ENCODE data around the gene TMED6. TPM values are rescaled to one million over a fixed set of nuclear protein-coding genes. Genes with fewer than 3 reads are reported as not detected.
"Not testable (repeated sequence)": the region's sequence is repeated elsewhere in the genome, so short reads cannot be mapped to it uniquely, and the experiment has no call there.

Gene TMED6
- total RNA-seq, 1 experiment from 2014 or later, result 0.59 TPM

DNA sequence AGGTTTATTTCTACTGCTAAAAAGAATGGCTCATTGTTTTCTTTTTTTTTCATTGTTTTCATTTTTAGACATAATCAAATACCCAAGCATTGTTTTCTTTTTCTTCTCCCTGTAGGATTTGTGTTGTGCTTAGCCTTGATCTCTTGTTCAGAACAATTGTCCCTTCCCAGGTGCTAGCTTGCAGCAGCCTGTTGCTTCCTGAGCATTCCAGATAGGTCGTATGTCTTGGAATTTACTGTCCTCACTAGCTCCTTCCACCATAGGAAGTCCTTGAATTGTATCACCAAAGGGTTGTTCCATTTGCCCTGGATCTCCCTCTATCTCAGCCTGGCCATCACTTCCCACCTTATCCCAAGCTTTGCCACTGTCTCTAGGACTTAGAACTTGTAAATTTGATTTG is 50.4 kb downstream of the TMED6 start:
- no peak overlapping the region for H3K4me3 ChIP-seq
- no peaks in the 10 kb centered on the region for H3K27me3 ChIP-seq (ENCODE audit: insufficient read depth, low read depth)
- no peaks in the 10 kb centered on the region for H3K36me3 ChIP-seq (ENCODE audit: low read depth)
- no peak for DNase-seq
- intact Hi-C loops (cut with micrococcal nuclease; ENCODE audit: unreplicated experiment), result no loop called here
- POLR2A ChIA-PET (ENCODE audit: unreplicated experiment), result no interaction called here
- no peaks in the 10 kb centered on the region for H3K79me2 ChIP-seq (ENCODE audit: low read depth)
- no peaks in the 10 kb centered on the region for H3K4me1 ChIP-seq (replicated peaks; ENCODE audit: insufficient read depth)
- no TSS peak for BruUV-seq (replicated peaks)
- no peaks in the 10 kb centered on the region for H3K9me3 ChIP-seq (ENCODE audit: insufficient read depth, low read depth)
- H4K20me1 ChIP-seq (ENCODE audit: insufficient read depth), result no peaks in the 10 kb centered on the region
- no peaks in the 10 kb centered on the region; the same call in 1 of the 2 replicates for H3F3A ChIP-seq (ENCODE audit: insufficient read depth, low read depth)
- TF ChIP-seq EZH2 (IDR thresholded peaks at IDR 0.05; ENCODE audit: low read depth), result no peak
- TF ChIP-seq, protein P1, sequence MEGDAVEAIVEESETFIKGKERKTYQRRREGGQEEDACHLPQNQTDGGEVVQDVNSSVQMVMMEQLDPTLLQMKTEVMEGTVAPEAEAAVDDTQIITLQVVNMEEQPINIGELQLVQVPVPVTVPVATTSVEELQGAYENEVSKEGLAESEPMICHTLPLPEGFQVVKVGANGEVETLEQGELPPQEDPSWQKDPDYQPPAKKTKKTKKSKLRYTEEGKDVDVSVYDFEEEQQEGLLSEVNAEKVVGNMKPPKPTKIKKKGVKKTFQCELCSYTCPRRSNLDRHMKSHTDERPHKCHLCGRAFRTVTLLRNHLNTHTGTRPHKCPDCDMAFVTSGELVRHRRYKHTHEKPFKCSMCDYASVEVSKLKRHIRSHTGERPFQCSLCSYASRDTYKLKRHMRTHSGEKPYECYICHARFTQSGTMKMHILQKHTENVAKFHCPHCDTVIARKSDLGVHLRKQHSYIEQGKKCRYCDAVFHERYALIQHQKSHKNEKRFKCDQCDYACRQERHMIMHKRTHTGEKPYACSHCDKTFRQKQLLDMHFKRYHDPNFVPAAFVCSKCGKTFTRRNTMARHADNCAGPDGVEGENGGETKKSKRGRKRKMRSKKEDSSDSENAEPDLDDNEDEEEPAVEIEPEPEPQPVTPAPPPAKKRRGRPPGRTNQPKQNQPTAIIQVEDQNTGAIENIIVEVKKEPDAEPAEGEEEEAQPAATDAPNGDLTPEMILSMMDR (conservative IDR thresholded peaks at IDR 0.05), result no peak
- H2AFZ ChIP-seq, result no peak overlapping the region
- no peak overlapping the region for H3K4me2 ChIP-seq
- H3K27ac ChIP-seq, result no peak overlapping the region
- CTCF ChIA-PET, result no interaction called here
- no peaks in the 10 kb centered on the region for H3K9me2 ChIP-seq (ENCODE audit: insufficient read depth)

GRCh38 chr16:69298261-69298660 is 53.3 kb downstream of the TMED6 start:
- BruUV-seq (replicated peaks), result no TSS peak
- Histone ChIP-seq H4K20me1 (ENCODE audit: insufficient read depth) (no peaks in the 10 kb centered on the region), H3K4me2 (no peak overlapping the region), H3K4me3 (no peak overlapping the region), H3K79me2 (ENCODE audit: low read depth) (no peaks in the 10 kb centered on the region), H3K9me3 (ENCODE audit: insufficient read depth, low read depth) (no peaks in the 10 kb centered on the region), H2AFZ (no peak overlapping the region), H3K27ac (no peak overlapping the region), H3K36me3 (ENCODE audit: low read depth) (no peaks in the 10 kb centered on the region), H3K27me3 (ENCODE audit: insufficient read depth, low read depth) (no peaks in the 10 kb centered on the region), H3K9me2 (ENCODE audit: insufficient read depth) (no peaks in the 10 kb centered on the region), H3F3A (ENCODE audit: insufficient read depth, low read depth) (no peaks in the 10 kb centered on the region), H3K4me1 (replicated peaks; ENCODE audit: insufficient read depth) (no peaks in the 10 kb centered on the region)
- CTCF ChIA-PET, result no interaction called here
- no peak for TF ChIP-seq EZH2 (IDR thresholded peaks at IDR 0.05; ENCODE audit: low read depth)
- TF ChIP-seq, protein P1 (conservative IDR thresholded peaks at IDR 0.05), result no peak
- POLR2A ChIA-PET (ENCODE audit: unreplicated experiment), result no interaction called here
- no peak for DNase-seq
- intact Hi-C loops (cut with micrococcal nuclease; ENCODE audit: unreplicated experiment), result no loop called here

DNA sequence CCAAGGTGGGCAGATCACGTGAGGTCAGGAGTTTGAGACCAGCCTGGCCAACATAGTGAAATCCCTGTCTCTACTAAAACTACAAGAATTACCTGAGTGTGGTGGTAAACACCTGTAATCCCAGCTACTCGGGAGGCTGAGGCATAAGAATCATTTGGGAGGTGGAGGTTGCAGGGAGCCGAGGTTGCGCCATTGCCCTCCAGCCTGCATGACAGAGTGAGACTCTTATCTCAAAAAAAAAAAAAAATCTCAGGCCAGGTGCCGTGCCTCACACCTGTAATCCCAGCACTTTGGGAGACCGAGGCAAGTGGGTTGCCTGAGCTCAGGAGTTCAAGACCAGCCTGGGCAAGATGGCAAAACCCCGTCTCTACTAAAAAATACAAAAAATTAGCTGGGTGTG is 54.8 kb downstream of the TMED6 start:
- intact Hi-C loops (cut with micrococcal nuclease; ENCODE audit: unreplicated experiment); H3K9me3 ChIP-seq (ENCODE audit: insufficient read depth, low read depth); DNase-seq; H3K9me2 ChIP-seq (ENCODE audit: insufficient read depth); H3K27ac ChIP-seq; H3K27me3 ChIP-seq (ENCODE audit: insufficient read depth, low read depth); H3K4me3 ChIP-seq; POLR2A ChIA-PET (ENCODE audit: unreplicated experiment); H4K20me1 ChIP-seq (ENCODE audit: insufficient read depth); H3K4me2 ChIP-seq; BruUV-seq (replicated peaks); H3K4me1 ChIP-seq (replicated peaks; ENCODE audit: insufficient read depth); H3K79me2 ChIP-seq (ENCODE audit: low read depth); H3F3A ChIP-seq (ENCODE audit: insufficient read depth, low read depth); H3K36me3 ChIP-seq (ENCODE audit: low read depth); H2AFZ ChIP-seq: not testable (repeated sequence)
- CTCF ChIA-PET, result interaction anchor here (0.6 kb wide), 1 partner anchor 160 kb away, joined by 5 read pairs; no protein-coding TSS in a partner anchor

DNA sequence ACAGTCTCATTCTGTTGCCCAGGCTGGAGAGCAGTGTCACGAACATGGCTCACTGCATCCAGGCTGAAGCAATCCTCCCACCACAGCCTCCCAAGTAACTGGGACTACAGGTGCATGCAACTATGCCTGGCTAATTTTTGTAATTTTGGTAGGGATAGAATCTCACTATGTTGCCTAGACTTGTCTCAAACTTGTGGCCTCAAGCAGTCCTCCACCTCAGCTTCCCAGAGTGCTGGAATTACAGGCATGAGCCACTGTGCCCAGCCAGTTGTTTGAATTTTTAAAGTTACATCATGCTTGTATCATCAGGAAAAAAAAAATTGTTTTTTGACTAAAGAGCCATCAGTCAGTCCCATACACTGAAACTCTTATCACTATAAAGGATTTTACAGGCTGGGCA is 57.5 kb downstream of the TMED6 start:
- no peaks in the 10 kb centered on the region for H3K9me3 ChIP-seq (ENCODE audit: insufficient read depth, low read depth)
- no peak overlapping the region for H3K27ac ChIP-seq
- no peaks in the 10 kb centered on the region for H3K9me2 ChIP-seq (ENCODE audit: insufficient read depth)
- H3F3A ChIP-seq (ENCODE audit: insufficient read depth, low read depth), result no peaks in the 10 kb centered on the region
- TF ChIP-seq, protein P1 (conservative IDR thresholded peaks at IDR 0.05), result no peak
- TF ChIP-seq EZH2 (IDR thresholded peaks at IDR 0.05; ENCODE audit: low read depth), result no peak
- H3K4me1 ChIP-seq (replicated peaks; ENCODE audit: insufficient read depth), result no peaks in the 10 kb centered on the region
- ChIA-PET POLR2A (ENCODE audit: unreplicated experiment) (no interaction called here), CTCF (interaction anchor here (0.7 kb wide), 1 partner anchor 466 kb away, joined by 9 read pairs; no protein-coding TSS in a partner anchor)
- no peak overlapping the region for H2AFZ ChIP-seq
- intact Hi-C loops (cut with micrococcal nuclease; ENCODE audit: unreplicated experiment), result no loop called here
- no TSS peak for BruUV-seq (replicated peaks)
- no peak overlapping the region for H3K4me3 ChIP-seq
- no peaks in the 10 kb centered on the region for H3K79me2 ChIP-seq (ENCODE audit: low read depth)
- no peaks in the 10 kb centered on the region for H3K36me3 ChIP-seq (ENCODE audit: low read depth)
- DNase-seq, result no peak
- no peaks in the 10 kb centered on the region for H4K20me1 ChIP-seq (ENCODE audit: insufficient read depth)
- no peak overlapping the region for H3K4me2 ChIP-seq
- H3K27me3 ChIP-seq (ENCODE audit: insufficient read depth, low read depth), result no peaks in the 10 kb centered on the region

Measured in PC-9 (cell line).